GM18867 (cell line): ENCODE measurements around the gene CDC42BPA.

Experiments used
- ATAC-seq: cut with Tn5 transposase; IDR thresholded peaks from one replicate; pipeline ENCODE4 v1.9.1; 2021; ENCODE audit warnings: mild to moderate bottlenecking, moderate library complexity; ENCODE audit not compliant: unreplicated experiment

The CDC42BPA gene

DNA sequence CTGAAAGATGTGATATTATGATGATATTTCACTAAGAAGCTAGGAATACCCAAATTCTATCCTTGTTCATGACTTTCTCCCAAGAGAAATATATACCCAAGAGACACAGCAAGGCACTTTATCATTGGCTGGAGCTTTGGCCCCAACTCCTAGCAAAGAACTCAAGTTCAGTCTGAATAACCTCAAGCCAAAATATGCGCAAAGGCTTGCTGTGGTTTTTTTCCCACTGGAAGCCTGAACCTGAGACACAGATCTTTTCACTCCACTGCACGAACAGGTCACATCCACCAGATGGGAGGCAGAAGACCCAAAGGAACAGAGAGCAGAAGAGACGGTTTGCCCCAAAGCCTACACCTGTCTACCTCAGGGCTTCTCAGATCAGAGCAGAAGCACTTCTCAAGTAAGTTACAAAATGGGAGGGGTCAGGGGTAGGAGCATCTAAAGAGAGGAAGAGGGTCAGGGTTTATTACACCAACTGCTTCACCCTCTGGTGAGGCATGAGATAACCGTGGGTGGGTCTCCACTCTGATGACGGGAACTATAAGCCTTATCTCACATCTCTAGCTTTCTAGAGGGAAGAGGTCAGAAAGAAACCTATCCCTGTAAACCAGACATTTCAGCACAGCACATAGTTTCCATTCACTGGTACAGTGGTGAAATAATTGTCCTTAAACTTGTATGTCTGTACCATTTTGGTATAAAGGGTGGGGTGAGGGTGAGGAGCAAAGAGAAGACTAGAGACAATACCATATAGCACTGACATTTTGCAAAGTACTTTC is 17.1 kb upstream of the CDC42BPA start:
- no peak for ATAC-seq

DNA sequence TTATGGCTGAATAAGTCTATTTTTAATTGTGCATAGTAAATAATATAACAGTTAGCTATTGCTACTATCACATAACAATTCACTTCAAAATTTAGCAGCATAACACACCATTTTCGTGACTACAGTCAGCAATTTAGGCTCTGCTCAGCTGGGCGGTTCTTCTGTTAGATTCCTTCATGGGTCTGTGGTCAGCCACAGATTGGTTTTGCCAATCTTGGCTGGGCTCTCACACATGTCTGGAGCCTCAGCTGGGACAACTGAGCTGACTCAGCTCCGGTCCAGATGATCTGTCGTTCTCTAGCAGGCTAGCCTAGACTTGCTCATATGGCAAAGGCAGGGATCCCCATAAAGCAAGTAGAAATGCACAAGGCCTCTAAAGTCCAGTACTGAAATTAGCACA is 15.1 kb upstream of the CDC42BPA start:
- ATAC-seq, result no peak

DNA sequence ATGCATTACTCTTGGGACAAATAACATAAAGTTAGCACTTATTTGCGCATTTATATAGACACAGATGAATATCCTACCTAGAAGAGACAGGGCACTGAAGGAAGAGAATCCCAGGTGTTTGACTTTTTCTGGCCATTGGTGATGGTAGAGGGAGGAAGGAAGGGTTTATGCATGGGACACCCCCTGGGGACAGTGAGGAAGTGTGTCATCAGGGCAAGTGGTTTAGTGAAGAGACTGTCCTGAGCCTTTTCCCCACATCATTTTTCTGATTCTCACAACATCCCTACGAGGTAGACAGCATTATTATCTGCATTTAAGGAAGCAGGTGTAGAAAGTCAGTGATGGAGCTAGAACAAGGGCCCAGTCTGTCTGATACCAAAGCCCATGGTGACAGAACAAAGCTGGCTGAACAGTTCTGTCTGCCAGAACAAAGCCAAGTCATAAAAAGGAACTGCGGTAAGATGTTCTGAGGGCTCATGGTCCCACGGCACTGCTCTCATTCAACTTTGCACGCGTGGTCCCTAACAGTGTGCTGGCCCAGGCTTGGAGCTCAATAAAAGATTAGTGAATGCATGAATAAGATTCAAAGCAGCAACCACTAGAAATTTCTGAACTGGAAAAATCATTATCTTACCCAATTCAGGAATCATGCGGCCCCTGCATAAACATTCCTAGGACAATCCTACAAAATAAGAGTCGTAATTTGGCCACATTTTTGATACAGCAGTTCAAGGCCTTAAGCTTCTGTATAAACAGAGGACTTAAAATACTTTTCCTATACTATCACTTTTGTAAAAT is 12.2 kb upstream of the CDC42BPA start:
- ATAC-seq, result no peak

DNA sequence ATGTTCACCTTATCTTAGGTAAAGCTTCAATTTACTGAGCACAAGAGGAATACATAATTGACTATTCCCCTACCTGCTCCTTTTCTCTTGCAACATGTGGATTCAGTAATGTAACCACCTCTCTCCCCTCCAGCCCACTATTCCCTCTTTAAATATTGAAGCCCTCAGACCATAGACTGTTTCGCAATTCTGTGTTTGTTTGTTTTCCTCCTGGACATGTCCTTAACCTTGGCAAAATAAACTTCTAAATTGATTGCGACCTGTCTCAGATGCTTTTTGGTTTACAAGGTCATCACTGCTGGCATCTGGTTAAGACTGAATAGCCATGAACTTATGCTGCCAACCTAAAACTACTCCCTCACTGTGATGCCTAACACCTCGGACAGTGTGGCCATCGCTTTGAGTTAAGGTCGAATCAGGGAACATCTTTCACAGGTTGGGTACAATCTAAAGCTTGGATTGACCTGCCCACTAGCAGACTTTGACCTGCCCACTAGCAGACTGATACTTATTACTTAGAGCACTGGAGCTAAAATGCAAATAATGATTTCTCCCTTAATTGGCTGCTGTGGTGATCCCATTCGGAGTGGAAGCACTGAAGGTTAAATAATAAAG is 10.2 kb upstream of the CDC42BPA start:
- ATAC-seq, result no peak

GRCh38 chr1:227325156-227325555 is 6.9 kb upstream of the CDC42BPA start:
- ATAC-seq, result no peak

GRCh38 chr1:227323967-227324268 is 5.6 kb upstream of the CDC42BPA start:
- no peak for ATAC-seq

DNA sequence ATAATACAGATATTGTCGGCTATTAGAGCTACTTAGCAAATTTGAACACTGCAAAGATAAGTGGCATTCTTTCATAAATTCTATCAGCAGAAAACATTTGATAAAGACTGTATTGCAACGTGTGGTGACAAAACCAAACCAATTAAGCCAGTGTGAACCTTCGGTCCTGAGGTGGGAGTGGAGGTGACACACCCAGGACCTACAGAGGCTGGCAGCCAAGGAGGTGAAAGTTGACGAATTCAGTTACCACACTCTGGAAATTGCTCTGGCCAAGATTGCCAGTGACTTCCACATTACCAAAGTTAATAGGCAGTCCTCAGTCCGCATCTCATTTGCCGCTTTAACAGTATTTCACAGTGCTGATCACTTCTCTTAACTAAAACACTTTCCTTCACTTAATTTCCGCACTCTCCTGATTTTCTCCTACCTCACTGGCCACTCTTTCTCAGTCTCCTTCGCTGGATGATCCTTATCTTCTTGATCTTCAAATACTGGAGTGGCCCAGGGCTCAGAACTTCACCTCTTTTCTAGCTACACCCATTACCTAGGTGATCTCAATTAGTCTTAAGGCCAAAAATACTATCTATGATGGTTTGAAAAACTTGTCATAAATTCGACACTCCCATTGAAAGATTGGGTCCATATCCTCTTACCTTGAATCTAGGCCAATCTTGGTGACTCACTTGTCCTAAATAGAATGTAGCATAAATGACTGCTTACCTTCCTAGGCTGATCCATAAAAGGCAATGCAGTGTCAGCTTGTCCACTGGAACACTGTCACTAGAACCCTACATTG is 5.1 kb upstream of the CDC42BPA start:
- ATAC-seq, result no peak

DNA sequence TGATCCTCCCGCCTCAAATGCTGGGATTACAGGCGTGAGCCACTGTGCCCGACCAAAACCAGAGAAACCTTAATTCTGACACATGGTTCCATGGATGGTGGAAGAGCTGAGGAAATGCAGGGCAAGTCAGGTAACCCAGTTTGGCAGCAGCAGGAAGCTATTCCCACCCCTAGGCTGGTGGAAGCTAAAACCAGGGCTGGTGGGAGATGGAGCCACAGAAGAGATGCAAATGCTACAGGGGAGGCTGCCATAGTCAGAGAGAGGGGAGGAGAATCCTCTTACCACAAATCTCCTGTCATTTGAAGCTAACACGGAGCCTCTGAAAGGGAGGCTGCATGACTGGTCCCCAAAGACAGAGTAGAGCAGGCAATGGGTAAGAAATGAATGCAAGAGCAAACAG is 4.1 kb upstream of the CDC42BPA start:
- ATAC-seq, result no peak

- ATAC-seq, result peak; percentile 44
Measured at GRCh38 chr1:227321035-227321434, 2.7 kb upstream of the CDC42BPA start.

GRCh38 chr1:227320476-227320875 is 2.2 kb upstream of the CDC42BPA start:
- ATAC-seq, result no peak

- no peak for ATAC-seq
Measured at GRCh38 chr1:227318853-227319607, 738 bp upstream of the CDC42BPA start.

- ATAC-seq, result no peak
Measured at GRCh38 chr1:227317523-227318015, 723 bp downstream of the CDC42BPA start.

GRCh38 chr1:227317011-227317451 is 1.3 kb downstream of the CDC42BPA start:
- no peak for ATAC-seq

DNA sequence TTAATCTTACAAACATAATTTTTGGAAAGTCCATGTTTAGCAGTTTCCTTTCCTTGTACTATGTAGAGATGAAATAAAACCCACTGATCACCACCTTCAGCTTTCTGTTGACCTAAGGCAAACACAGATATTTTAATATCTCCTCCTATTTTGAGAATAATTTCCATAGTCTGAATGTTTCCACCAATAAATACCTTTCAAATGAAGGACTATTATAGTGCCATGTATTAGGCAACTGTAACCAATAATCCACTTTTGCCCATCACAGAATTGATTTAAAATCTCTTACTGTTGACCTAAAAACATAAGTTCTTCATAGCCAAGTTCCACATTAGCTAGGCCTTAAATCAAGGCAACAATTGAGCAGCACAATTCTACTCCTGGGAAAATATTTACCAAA is 1.8 kb downstream of the CDC42BPA start:
- ATAC-seq, result no peak

DNA sequence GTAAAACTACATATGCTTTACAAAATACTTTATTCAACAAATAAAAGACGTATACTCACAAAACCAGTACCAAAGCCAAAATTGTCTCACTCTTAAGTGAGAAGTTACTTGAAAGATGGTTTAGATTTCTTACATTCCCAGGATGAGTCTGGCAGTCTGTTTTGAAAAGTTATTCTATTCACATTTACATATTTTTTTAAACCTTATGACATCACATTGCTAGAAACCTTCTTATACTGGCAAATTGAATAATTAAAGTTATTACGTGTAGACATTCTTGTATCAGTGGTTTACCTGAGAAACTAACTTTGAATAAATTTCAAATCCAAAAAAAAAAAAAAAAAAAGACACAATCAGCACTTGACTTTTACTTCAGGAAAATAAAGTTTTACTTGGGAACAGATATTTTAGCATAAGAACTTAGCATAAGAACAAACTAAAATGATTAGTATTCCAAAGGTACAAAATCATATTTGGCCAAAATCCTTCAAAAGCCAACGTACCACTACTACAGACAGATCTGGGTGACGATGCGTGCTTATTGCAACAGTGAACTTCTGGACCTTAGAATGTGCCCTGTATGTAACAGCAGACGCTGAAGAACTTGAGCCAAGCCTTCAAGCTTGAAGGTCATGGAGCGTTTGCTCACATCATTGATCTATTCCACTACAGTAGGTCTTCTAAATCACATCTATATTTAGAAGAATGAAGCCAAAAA is 2.5 kb downstream of the CDC42BPA start:
- ATAC-seq, result no peak

- ATAC-seq, result no peak
Measured at GRCh38 chr1:227314014-227314848, 4.1 kb downstream of the CDC42BPA start.

- no peak for ATAC-seq
Measured at GRCh38 chr1:227312361-227313025, 5.8 kb downstream of the CDC42BPA start.

- no peak for ATAC-seq
Measured at GRCh38 chr1:227311389-227312001, 6.8 kb downstream of the CDC42BPA start.
